SKM-1 treated with dmso at 0.1 percent for 144 hours (cell line): ENCODE measurements around the gene SRSF7.
A peak's percentile ranks its signal among the peaks of the same experiment; 100 is the strongest.
"Not testable (repeated sequence)": the region's sequence is repeated elsewhere in the genome, so short reads cannot be mapped to it uniquely, and the experiment has no call there.

Source experiments
- DNase-seq: peaks from one replicate; lab custom pipeline; 2025; ENCODE audit not compliant: unreplicated experiment; lab: John Stamatoyannopoulos, UW

SRSF7 gene

GRCh38 chr2:38733300-38733971 lies 17.7 kb downstream of the SRSF7 start:
- no peak for DNase-seq

DNA sequence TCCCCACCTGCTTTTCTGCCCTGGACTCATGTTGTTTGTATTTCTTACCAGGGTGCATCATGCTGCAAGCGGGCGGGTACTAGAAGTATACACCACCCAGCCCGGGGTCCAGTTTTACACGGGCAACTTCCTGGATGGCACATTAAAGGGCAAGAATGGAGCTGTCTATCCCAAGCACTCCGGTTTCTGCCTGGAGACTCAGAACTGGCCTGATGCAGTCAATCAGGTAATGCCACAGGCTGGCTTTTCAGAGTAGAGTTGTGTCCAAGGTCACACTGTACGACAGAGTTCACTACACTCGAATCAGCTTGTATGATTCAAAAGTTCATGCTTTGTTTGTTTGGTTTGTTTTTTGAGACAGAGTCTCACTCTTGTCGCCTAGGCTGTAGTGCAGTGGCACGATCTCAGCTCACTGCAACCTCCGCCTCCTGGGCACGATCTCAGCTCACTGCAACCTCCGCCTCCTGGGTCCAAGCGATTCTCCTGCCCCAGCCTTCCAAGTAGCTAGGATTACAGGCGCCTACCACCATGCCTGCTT lies 19.4 kb downstream of the SRSF7 start:
- no peak for DNase-seq

DNA sequence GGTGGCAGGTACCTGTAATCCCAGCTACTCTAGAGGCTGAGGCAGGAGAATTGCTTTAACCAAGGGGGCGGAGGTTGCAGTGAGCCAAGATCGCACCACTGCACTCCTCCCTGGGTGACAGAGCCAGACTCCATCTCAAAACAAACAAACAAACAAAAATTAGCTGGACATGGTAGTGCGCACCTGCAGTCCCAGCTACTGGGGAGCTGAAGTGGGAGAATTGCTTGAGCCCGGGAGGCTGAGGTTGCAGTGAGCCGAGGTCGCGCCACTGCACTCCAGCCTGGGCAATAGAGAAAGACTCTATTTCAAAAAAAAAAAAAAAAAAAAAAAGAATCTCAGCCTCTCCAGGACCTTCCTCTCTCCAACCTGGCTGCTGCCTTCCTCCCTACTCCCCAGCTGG lies 20.1 kb downstream of the SRSF7 start:
- no peak for DNase-seq

GRCh38 chr2:38728694-38729093 lies 22.5 kb downstream of the SRSF7 start:
- DNase-seq, result no peak

GRCh38 chr2:38727661-38728060 lies 23.5 kb downstream of the SRSF7 start:
- no peak for DNase-seq

GRCh38 chr2:38723173-38723572 lies 28.0 kb downstream of the SRSF7 start:
- no peak for DNase-seq

- DNase-seq, result no peak
Observed at GRCh38 chr2:38722271-38723061, 28.7 kb downstream of the SRSF7 start.

GRCh38 chr2:38720613-38721241 lies 30.4 kb downstream of the SRSF7 start:
- DNase-seq, result no peak

DNA sequence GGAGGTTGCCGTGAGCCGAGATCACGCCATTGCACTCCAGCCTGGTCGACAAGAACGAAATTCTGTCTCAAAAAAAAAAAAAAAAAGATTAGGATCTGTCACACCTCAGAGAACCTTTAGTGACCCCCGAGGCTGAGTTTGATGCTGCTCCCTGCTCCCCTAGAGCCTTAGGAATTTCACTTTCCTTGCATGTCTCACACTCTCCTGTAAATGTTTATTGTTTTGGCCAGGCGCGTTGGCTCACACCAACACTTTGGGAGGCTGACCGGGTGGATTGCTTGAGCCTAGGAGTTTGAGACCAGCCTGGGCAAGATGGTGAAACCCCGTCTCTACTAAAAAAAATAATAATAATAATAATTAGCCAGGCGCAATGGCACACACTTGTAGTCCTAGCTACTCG lies 31.5 kb downstream of the SRSF7 start:
- DNase-seq, result no peak

DNA sequence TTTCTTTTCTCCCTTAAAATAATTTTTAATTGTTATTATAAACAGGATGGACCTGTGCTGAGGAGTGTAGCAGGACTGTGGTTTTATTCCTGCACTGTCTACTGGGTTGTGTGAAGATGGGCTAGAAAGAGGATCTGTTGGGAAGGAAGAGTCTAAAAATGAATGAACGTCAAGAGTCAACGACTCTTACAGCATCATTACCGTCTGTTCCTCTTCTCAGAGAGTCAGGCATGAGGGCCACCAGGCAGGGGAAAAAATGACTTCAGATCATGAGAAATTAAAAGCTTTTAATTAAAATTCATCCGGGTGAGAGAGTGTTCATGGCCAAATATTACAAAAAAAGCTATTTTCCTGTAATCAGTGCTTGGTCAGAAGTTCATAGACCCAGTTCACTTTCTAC lies 32.6 kb downstream of the SRSF7 start:
- no peak for DNase-seq

GRCh38 chr2:38716185-38716584 lies 35.0 kb downstream of the SRSF7 start:
- DNase-seq, result peak; percentile 58

DNA sequence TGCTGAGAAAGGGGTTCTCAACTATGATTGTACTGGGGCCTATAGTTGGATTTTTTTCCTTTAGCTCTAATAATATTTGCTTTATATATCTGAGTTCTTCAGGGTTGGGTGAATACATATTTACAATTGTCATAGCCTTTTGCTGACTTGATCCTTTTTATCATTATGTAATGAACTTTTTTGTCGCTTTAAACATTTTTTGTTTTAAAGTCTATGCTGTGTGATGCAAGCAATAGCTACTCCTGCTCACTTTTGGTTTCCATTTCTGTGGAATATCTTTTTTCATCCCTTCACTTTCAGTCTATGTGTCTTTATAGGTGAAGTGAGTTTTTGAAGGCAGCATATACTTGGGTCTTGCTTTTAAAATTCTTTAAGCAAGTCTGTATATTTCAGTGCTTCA lies 36.2 kb downstream of the SRSF7 start:
- not testable (repeated sequence) for DNase-seq

GRCh38 chr2:38713338-38713737 lies 37.8 kb downstream of the SRSF7 start:
- no peak for DNase-seq

DNA sequence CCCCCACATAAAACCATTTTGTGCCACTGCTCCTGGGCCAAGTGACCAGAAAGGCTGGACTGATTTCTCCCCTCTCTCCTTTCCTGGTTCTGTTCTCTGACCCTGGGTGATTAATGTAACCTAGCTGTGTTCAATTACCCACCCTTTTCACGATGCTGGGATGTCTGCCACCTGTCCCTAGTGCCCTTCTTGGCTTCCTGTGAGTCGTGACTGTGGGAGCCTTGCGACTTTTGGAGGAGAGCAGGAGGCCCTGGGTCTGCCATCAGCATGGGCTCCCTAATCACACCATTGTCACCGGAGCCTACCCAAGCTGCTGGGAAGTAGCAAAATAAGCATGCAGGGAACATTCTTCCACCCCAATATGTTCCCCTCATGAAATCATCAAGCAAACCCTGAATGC lies 38.3 kb downstream of the SRSF7 start:
- no peak for DNase-seq

DNA sequence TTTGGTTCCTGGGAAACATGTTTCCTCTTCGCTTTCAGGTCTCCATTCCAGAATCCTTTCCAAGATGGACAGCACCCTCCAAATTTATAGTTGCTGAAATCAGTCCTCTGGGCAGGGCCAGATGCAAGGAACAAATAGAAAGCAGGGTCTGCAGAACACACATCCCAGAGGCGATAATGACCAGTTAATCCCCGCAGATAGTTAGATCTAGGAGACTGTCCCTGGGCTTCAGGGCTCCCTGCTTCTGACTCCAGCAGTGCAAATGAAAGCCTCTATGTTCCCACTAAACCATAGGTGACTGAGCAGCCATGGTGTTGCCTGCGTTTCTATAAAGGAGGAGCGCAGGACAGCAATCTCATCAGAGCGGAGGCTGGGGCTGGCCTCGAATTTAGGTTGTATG lies 38.7 kb downstream of the SRSF7 start:
- DNase-seq, result no peak

DNA sequence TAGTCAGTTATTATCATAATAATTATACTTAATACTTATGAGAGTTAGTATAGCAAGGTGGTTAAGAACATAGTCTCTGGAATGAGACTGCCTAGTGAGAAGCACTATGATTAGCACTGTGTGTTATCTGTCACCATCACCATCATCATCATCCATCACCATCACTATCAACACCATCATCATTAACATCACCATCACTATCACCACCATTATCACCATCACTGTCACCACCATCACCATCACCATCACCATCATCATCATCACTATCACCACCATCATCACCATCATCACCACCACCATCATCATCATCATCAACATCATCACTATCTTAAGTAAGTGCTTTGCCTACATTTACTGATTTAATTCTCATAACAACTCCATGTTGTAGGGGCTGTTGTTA lies 39.6 kb downstream of the SRSF7 start:
- no peak for DNase-seq

DNA sequence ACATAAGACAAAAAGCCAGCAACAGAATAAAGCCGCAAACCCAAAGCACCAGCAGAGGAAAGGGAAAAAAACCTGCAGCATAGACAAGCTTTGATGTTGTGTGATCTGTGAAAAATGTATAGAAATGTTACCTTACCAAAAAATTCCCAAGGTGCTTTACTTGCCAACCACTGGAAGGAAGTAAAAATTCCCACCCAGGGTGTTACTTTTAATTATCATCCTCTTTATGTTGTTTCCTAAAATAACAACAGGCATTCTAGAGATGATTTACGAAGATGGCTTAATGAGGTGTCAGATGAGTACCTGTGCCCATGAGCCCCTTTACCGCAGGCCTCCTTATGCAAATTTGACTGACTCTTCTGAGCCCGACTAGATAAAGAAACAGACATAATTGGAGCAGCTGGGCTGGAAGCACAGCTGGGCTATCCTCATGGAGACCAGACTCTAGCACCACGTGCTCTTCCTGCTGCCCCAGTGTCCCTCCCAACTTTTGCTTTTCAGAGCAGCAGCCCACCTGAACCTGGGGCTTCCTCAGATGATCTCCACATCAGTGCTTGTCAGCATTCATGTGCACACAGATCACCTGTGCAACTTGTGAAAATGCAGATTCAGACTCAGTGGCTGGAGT lies 41.5 kb downstream of the SRSF7 start:
- DNase-seq, result no peak

- no peak for DNase-seq
Observed at GRCh38 chr2:38708900-38709566, 42.1 kb downstream of the SRSF7 start.

- DNase-seq, result not testable (repeated sequence)
Observed at GRCh38 chr2:38708491-38708890, 42.7 kb downstream of the SRSF7 start.

- DNase-seq, result no peak
Observed at GRCh38 chr2:38706846-38707345, 44.3 kb downstream of the SRSF7 start.

DNA sequence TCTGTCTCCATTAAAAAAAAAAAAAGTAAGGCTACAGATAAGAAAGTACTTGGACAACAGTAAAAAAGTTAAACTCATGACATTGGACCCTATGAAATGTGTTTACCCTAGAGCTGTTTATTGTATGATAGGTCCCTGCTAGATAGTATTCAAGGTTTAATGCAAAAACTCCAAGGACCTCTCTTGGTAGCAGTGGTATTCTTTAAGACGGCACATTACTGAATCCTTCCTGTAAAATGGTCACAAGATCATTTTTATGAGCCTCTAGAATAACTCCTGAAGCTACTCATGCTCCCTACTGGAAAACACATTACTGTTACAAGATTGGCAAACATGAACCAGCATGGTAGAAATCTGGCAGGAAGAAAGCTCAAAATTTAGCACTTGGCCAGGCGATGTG lies 46.5 kb downstream of the SRSF7 start:
- DNase-seq, result no peak
